ENCODE measurements around the gene NSD1. TPM values are rescaled to one million over a fixed set of nuclear protein-coding genes. Genes with fewer than 3 reads are reported as not detected.
"Not testable (repeated sequence)": the region's sequence is repeated elsewhere in the genome, so short reads cannot be mapped to it uniquely, and the experiment has no call there.

Gene NSD1
- total RNA-seq, 1 donor from 2014 or later = 40.0 TPM

DNA sequence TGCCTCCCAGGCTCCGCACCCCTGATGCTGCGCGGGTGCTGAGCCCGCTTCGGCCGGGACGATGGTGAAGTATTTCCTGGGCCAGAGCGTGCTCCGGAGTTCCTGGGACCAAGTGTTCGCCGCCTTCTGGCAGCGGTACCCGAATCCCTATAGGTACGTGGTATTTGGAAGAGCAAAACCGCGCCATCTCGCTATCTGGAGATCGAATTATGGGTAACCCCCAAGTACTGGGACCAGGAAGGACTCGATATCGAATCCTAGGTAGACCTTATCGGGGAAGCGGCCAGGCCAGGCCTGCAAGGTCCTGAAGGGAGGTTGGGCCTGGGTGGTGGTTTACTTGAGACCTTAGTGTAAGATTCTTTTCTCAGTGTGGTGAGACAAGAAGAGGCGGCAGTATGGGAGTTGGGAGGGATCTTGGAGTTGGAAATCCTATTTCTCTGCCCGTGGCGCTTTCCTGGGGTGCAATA, 170.4 kb downstream of the NSD1 start:
- DNase-seq (ENCODE audit: extremely low read depth, low read depth, low spot score) = no peak

DNA sequence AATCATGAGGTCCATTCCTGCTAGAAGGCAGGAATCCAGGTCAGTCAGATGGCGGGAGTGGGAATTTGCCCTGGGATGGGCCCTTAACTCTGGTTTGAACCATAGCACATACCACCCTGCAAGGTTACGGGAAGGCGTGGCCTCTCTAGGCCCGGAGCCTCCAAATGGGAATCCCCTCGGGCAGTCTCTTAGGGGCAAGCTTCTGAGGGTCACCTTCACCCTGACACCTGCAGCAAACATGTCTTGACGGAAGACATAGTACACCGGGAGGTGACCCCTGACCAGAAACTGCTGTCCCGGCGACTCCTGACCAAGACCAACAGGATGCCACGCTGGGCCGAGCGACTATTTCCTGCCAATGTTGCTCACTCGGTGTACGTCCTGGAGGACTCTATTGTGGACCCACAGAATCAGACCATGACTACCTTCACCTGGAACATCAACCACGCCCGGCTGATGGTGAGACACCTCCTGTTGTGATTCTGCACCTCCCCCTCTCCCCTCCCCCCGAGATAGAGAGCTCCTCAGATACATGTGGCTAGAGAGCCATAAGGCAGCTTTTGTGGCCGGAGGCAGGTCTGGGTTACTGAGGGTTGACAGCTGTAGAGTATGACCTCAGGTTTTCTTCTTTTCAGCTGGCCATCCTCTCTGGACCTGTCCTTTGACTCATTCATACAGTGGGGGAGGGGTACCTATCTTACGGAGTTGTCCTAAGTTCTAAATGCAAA, 171.0 kb downstream of the NSD1 start:
- no peak for DNase-seq (ENCODE audit: extremely low read depth, low read depth, low spot score)

DNA sequence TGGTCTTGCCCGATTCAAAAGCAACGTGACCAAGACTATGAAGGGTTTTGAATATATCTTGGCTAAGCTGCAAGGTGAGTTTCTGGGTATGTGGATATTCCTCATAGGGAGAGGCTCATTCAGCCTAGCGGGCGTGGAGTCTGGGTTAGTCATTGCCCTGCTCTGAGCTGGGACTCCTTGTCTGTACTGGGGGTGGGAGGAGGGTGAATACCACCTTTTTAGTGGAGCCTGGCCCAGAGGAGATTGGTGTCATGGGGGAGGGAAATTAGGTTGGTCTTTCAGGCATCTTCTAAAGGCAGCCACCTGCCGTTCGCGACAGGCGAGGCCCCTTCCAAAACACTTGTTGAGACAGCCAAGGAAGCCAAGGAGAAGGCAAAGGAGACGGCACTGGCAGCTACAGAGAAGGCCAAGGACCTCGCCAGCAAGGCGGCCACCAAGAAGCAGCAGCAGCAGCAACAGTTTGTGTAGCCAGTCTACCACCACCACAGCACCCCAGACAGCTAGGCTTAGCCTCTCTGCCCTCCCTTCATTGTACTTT, 172.6 kb downstream of the NSD1 start:
- DNase-seq (ENCODE audit: extremely low read depth, low read depth, low spot score) = not testable (repeated sequence)

DNA sequence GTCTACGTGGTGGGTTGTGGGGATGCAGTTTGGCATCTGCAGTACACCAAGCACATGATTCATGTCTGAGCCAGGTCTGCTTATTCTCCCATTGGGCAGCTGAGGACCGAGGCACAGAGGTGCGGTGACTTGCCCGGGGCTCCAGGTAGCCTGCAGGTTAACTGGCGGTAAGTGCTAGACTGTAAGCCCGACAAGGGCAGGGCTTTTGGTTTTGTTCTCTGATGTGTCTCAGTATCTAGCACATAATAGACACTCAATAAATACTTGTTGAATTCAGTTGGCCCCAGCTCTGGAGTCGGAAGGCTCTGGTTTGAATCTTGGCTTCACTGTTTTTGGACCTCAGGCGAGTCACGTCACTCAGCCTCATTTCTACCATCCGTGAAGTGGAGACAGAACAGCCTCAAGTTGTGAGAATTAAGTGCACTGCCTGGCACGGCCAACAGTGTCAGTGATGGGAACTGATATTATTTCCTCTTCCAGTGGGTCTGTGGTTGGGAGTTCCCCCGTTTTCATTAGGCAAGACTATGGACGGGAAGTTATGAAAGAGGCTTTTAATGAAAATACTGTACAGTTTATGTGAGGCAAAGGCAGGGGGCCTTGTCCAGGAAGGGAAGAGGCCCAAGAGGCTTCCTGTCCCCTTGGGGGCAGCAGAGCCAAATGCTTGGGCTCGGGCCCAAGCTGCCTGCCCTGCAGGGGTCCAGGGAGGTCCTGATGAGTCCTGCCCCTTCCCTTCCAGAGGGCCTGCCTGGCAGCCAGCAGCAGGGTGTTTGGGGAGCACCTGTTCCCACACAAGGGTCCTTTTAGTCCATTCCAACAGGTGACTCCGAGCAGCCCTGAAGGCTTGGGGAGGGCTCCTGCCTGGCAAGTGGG, 173.3 kb downstream of the NSD1 start:
- DNase-seq (ENCODE audit: extremely low read depth, low read depth, low spot score) = no peak

DNA sequence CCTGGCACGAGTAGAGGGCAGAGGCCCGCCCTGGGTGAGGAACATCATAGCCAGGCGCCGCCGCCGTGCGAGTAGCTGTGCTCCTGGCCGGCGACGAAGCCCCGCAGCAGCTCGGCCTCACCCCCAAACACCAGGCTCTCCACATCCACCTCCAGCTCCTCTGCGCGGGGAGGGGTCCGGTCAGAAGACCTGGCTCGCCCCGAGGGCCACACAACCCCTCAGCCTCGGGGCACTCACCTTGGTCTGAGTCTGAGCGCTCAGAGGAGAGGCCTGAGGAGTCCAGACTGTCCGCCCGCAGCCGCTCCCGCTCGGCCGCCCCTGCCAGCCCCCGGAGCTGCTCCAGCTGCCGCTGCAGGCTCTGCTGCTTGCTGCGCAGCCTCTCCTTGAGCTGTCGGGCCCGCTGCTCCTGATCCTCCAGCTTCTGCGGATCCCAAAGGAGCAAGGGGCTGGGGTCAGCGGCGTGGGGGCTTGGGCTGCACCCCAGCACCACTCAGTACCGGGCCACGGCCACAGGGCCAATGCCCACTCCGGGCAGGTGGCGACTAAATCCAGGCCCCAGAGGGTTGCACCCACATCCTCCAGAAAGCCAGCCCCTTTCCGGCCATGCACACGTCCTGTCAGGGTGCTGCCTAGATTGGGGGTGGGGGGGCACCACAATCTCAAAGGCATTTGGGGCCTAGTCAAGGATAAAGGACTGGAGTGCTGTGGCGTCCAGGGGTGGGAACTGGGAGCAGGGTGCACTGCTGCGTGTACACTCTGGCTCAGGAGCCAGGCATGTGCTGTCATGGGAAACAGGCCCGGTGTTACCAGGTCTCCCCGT, 174.2 kb downstream of the NSD1 start:
- DNase-seq (ENCODE audit: extremely low read depth, low read depth, low spot score) = no peak

DNA sequence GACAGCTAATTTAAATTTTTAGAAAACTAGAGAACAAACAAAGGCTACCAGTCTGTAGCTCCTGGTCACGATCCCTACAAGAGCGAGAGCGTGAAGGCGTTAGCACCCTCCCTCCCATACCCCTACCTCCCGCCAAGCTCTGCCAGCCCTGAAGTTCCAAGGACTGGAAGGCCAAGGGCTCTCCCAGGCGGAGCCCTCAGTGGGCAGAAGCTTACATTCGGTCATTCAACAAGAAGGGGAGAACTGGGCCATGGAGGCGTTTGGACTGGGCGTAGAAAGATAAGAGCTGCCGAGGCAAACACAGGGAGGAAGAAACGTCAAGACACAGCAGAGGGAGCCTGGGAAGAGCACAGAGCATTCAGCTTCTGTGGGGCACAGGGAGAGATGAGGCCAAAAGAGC, 175.2 kb downstream of the NSD1 start:
- DNase-seq (ENCODE audit: extremely low read depth, low read depth, low spot score) = no peak

DNA sequence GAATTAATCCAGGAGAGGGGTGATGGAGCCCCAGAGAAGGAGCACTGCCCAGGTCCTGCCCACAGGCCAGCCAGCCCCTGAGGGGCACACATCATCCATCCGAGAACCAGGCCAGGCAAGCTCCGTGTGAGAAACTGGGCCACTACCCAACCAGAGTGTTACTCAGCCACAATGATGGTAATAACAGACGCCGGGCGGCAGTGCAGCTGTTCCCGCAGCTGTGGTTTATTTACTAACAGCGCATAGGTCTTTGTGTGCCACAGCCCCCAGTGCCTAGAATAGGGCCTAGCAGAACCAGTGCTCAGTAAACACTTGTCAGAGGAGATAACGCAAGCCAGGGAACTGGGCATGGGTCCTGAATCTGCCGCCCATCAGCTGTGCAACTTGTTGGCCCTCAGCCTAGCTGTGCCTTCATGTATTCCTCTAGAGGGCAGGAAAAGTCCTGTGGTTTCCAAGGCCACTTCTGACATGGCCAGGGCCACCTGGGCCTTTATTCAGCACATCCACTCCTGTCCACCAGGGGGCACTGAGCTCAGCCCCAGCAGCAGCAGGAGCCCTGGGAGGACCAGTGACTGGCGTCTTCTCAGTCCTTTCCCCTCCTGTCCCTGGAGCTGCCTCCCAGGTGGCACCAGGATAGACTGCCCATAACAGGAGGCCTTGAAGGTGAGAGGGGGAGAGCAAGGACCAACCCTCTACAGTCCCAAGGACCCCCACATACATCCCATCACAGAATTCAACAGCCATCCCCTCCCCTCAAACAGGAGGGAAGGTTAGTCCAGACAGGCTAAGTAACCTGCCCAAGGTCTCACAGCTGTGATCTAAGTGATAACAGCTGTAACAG, 176.0 kb downstream of the NSD1 start:
- no peak for DNase-seq (ENCODE audit: extremely low read depth, low read depth, low spot score)

DNA sequence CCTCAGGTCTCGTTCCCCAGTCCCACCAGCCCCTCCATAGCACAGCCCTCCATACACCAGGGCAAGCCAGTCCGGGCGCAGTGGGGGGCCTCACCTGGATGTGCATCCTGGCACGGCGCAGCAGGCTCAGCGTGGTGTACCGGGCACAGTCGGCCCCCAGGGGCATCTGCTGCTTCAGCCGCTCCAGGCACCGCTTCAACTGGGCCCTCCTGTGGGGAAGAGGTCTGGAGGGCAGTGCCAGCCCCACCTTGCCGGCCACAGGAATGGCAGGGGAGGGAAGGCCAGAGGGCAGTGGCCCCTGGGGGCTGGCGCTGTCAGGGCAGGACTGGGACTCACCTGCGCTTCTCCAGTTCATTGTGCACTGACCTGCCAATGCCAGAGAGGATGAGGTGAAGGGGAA, 176.8 kb downstream of the NSD1 start:
- no peak for DNase-seq (ENCODE audit: extremely low read depth, low read depth, low spot score)

DNA sequence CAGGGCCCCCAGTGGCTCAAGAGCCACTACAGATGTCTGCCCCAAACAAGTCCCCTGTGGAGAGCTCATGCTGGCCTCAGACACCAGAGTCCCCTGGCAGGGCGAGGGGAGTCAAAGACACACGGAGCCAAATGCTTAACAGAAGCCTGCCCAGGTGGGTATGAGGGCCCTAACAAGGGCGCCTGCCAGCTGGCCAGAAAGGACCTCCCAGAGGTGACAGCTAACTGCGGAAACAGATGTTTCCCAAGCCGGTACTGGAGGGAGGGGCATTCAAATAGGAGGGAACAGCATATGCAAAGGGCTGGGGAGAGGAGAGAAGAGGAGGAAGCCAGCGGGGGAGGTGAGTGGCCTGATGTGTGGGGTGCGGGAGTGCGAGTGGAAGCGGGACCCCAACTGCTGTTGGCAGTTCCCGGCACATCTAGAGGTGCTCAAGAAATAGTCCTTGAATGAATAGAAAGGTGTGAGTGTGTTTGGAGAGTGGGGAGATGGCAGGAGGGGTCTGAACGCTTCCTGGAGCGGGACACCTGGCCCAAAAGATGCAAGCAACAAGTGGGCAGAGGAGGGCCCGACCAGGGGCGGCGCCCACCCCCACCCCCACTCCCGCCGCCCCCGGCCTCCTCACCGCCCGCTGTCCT, 177.3 kb downstream of the NSD1 start:
- DNase-seq (ENCODE audit: extremely low read depth, low read depth, low spot score) = no peak

DNA sequence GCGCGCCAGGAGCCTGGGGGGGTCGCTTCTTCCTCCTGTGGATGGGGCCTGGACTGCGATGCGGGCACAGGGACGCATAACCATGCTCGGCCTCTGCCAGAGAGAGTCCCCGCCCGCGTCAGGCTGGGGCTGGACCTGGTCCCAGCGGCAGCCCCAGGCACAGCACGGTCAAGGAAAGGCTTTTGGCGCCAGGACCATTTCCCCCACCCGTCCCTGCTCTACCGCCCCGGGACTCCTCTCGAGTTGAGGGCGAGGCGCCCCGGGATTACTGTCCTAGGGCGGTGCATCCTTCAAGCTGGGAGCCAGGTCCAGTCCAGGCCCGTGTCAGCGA, 177.8 kb downstream of the NSD1 start:
- DNase-seq (ENCODE audit: extremely low read depth, low read depth, low spot score) = no peak

DNA sequence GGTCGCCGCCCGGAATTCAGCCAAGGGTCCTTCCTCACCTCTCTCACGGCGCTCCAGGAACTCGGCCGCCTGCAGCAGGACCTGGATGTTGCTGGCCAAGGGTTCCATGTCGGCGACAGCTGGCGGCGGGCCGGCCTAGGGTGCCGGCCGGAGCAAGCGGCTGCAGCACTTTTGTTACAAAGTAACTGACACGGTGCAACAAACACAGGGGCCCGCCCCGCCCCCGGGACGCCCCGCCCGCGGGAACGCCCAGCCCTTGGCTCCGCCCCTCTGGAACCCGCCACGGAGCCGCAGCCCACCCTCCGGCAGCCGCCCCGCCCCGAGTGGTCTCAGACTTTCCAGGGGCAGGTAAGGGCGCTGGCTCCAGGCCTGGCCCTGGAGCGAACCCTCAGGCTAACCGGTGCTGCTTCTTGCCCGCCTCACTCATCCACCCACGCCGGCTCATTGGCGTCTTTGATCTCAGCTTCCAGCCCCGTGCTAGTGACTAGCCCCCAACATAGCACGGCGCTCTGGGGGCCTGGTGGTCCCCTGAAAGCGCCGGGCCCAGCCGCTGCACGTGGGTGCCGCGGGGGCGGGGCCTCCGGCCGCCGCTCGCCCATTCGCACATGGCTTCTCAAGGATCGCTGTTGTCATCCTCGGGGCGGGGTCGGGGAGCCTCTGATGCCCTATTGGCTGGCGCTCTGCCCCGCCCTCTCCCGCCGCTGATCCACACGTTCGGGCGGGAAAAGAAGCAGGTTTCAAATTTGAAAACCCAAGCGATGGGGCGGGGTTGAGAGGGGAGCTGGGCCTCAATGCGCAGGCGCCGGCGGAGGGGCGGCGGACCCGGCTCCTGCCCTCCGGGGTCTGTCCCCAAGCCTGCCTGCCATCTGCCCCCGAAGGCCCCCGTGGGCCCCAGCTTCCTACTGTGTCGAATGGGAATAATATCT, 178.4 kb downstream of the NSD1 start, which contains the start of gene MXD3:
MXD3 (minus strand) TSS at position 176 of the 926 bp plus-strand sequence; CDS start at position 108, 68 bp downstream.
- no peak for DNase-seq (ENCODE audit: extremely low read depth, low read depth, low spot score)

DNA sequence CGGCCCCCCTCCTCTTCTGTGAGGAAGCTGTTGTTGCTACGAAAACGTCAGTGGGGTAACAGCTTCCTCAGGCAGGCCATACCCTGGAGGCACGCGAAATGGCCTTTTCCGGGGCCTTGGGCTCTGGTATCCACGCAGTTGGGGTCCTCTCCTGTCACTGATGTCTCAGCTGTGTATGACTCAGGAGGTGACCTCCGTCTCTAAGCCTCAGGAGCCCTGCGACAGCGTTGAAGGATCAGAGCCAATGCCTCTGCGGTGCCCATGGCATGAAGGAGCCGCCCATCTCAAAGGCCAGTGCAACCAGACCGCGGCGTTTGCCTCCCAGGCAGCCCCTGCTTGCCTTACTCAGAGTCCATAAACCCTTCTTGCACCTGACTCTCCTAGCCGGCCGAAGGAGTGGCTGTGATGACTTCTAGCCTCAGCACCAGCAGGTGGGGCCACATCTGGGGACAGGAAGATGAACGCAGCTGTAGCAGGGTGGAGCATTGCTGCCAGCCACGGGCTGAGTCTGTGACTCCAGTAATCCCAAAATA, 179.1 kb downstream of the NSD1 start:
- DNase-seq (ENCODE audit: extremely low read depth, low read depth, low spot score) = no peak

DNA sequence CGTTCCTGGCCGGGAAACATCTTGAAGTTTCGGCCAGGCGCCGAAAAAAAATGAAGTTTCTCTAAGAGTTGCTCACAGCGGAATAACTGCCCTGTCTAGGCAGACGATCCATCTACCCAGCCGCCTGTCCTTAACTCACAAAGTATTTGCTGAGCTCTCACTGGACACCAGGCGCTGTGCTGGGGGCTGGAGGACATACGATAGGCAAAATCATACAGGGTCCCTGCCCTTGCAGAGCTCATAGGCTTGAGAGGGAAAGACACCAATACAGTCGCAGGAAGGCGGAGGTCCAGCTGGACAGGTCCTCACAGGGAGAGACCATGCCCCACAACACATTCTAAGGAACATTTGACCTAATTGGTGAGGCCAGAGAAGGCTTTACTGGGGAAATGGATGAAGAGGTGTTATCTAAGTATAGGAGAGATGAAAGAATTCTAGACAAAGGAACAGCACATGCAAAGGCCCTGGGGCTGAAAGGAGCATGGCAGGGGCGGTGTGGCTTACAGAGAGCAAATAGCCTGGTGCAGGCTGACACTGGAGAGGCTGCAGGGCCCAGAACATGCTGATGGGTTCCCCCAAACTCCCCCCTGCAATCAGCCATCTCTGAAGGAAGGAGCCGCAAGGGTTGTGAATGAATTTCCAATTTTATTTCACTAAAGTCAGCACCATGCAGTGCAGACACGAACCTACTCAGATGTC, 180.1 kb downstream of the NSD1 start:
- DNase-seq (ENCODE audit: extremely low read depth, low read depth, low spot score) = no peak

DNA sequence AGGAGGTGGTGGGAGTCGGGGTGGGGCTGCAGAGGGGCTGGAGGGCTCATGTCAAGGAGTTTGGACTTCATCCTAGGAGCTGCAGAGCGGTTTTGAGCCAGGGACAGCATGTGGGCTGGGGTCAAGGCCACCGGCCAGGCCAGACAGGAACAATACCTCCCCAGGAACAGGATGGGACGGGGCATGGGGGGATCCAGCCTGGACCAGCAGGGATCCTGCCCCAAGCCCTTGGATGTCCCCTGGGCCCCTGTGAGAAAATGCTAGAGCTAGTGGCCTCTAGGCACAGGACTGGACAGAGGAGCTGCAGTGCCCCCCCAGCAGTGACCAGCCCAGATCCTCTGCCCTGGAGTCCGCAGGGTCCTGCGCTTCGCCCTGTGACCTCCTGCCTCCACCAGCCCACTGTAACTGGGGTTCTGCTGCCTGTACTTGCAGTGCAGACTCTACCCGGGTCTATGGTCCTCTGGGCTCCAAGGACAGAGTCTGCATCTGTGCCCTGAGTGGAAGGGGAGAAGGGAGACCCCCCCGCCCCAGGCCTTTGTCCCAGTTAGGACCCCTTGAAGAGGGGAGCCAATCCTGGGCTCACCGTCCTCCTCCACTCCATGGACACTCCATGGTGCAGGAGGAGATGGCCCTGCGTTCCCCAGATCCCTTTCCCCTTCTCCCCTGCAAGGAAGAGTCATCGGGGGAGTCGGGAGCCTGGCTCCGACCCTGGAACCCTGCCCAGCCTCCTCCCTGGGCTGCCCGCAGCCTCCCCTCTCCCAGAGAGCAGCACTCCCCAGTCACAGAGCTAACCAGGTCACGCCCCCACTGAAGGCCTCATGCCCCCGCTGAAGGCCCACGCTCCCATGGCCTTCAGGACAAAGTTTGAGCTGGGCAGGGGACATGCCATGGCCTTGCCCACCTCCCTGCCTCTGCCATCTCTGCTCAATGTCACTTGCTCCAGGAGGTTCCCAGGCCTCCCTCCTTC, 181.1 kb downstream of the NSD1 start:
- no peak for DNase-seq (ENCODE audit: extremely low read depth, low read depth, low spot score)

DNA sequence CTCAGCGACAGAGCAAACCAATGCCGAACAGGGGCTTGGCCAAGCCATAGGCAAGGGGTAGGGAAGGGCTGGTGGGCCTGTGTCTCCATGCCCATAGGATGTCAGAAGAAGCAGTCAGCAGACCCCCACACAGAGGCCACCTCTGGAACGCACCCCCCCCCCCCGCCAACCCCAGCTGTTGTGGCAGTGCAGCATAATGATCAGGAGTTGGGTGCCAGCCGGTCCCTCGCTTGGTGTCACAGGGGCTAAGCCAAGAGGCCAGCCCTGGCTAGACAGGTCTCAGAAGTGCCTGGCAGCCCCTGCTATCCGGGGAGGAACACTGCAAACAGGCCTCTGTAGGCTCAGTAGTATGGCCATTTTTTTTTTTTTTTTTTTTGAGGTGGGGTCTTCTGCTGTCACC, 181.8 kb downstream of the NSD1 start:
- DNase-seq (ENCODE audit: extremely low read depth, low read depth, low spot score) = no peak

DNA sequence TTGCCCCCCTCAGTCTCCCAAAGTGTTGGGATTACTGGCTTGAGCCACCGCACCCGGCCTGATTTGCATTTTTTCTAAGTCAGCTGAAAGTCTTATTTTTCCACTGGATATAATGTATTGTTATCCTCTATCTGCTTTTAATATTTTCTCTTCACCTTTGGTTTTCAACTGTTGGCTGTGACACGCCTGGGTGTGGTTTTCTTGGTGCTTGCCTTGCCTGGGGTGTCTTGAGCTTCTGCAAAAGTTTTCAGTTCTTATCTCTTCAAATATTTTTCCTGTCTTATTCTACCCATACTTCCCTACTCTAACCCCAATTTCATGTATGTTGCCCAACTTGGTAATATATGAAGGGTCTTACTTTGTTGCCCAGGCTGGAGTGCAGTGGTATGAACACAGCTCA, 182.4 kb downstream of the NSD1 start:
- DNase-seq (ENCODE audit: extremely low read depth, low read depth, low spot score) = no peak

Data from glomerular endothelial cell (primary cell).